T-helper 1 cell treated with Interleukin-12 subunit alpha and Interleukin-12 subunit beta and Interleukin-4 antibody, amounts not matched to agents 30 μg/mL and 1 μg/mL, for 36 hours (primary cell): ENCODE results near the gene KIF5A.

Source experiments
- H3K27ac Mint-ChIP-seq: one replicate; pipeline ENCODE4 v1.8.0; 2021; ENCODE audit warnings: mild to moderate bottlenecking, mixed read lengths
- H3K27me3 Mint-ChIP-seq: one replicate; pipeline ENCODE4 v1.8.0; 2021; ENCODE audit warnings: low read depth, mixed read lengths
- H3K36me3 Mint-ChIP-seq: one replicate; pipeline ENCODE4 v1.8.0; 2021; ENCODE audit warnings: low read depth, mixed read lengths
- H3K4me1 Mint-ChIP-seq: one replicate; pipeline ENCODE4 v1.8.0; 2021; ENCODE audit warnings: low read depth, mixed read lengths
- H3K4me3 Mint-ChIP-seq: one replicate; pipeline ENCODE4 v1.8.0; 2021; ENCODE audit warnings: mild to moderate bottlenecking, moderate library complexity, mixed read lengths
- H3K9me3 Mint-ChIP-seq: one replicate; pipeline ENCODE4 v1.8.0; 2021; ENCODE audit warnings: mixed read lengths

Gene KIF5A

DNA sequence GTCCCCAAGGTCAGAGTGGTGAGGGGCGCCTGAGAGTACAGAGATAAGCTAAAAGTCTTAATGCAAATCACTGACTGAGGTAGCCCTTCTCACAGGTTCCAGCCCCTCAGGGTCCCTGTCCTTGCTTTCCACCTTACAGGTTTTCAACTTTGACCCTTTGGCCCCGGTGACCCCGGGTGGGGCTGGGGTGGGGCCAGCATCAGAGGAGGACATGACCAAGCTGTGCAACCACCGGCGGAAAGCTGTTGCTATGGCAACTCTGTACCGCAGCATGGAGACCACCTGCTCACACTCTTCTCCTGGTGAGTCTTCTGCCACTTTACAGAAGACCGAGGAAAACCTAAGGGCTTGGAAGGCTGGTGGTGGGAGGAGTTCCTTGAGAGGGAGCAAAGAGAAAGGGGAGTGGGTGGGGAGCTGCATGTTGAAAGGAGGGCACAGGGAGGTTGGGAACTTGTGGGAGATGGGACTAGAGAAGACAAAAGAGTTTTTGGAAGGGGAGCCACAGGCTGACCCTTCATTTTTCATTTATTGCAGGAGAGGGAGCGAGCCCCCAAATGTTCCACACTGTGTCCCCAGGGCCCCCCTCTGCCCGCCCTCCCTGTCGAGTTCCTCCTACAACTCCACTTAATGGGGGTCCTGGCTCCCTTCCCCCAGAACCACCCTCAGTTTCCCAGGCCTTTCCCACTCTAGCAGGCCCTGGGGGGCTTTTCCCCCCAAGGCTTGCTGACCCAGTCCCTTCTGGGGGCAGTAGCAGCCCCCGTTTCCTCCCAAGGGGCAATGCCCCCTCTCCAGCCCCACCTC, 24.8 kb upstream of the KIF5A start:
- Mint-ChIP-seq H3K9me3 (no peaks in the 10 kb centered on the region), H3K36me3 (peaks cover 33% of the 10 kb centered on the region), H3K27ac (no peak overlapping the region), H3K27me3 (no peaks in the 10 kb centered on the region), H3K4me3 (peak overlapping the region; percentile 96), H3K4me1 (peaks cover 39% of the 10 kb centered on the region)

DNA sequence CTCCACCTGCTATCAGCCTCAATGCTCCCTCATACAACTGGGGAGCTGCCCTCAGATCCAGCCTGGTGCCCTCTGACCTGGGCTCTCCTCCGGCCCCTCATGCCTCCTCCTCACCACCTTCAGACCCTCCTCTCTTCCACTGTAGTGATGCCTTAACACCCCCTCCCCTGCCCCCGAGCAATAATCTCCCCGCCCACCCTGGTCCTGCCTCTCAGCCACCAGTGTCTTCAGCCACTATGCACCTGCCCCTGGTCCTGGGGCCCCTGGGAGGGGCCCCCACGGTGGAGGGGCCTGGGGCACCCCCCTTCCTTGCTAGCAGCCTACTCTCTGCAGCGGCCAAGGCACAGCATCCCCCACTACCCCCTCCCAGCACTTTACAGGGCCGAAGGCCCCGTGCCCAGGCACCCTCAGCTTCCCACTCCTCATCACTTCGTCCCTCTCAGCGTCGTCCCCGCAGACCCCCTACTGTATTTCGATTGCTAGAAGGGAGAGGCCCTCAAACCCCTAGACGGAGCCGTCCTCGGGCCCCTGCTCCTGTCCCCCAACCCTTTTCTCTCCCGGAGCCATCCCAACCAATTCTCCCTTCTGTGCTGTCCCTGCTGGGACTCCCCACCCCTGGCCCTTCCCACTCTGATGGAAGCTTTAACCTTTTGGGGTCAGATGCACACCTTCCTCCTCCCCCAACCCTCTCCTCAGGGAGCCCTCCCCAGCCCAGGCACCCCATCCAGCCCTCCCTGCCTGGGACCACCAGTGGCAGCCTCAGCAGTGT, 24.0 kb upstream of the KIF5A start:
- Mint-ChIP-seq H3K27ac (no peak overlapping the region), H3K4me1 (peaks cover 37% of the 10 kb centered on the region), H3K4me3 (no peak overlapping the region), H3K36me3 (peaks cover 39% of the 10 kb centered on the region), H3K27me3 (no peaks in the 10 kb centered on the region), H3K9me3 (no peaks in the 10 kb centered on the region)

DNA sequence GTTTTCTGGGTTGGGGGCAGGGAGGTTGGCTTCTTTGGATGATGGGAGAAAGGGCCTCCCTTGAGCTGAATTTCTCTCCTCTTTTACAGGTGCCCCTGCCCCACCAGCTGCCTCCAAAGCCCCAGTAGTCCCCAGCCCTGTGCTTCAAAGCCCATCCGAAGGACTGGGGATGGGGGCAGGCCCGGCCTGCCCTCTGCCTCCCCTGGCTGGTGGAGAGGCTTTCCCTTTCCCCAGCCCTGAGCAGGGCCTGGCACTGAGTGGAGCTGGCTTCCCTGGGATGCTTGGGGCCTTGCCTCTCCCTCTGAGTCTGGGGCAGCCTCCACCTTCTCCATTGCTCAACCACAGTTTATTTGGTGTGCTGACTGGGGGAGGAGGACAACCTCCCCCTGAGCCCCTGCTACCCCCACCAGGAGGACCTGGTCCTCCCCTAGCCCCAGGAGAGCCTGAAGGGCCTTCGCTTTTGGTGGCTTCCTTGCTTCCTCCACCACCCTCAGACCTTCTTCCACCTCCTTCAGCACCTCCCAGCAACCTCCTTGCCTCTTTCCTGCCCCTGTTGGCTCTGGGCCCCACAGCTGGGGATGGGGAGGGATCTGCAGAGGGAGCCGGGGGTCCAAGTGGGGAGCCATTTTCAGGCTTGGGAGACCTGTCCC, 23.2 kb upstream of the KIF5A start:
- H3K36me3 Mint-ChIP-seq: peaks cover 40% of the 10 kb centered on the region
- H3K4me1 Mint-ChIP-seq: peaks cover 30% of the 10 kb centered on the region
- no peak overlapping the region for H3K27ac Mint-ChIP-seq
- H3K27me3 Mint-ChIP-seq: no peaks in the 10 kb centered on the region
- H3K9me3 Mint-ChIP-seq: no peaks in the 10 kb centered on the region
- H3K4me3 Mint-ChIP-seq: no peak overlapping the region

DNA sequence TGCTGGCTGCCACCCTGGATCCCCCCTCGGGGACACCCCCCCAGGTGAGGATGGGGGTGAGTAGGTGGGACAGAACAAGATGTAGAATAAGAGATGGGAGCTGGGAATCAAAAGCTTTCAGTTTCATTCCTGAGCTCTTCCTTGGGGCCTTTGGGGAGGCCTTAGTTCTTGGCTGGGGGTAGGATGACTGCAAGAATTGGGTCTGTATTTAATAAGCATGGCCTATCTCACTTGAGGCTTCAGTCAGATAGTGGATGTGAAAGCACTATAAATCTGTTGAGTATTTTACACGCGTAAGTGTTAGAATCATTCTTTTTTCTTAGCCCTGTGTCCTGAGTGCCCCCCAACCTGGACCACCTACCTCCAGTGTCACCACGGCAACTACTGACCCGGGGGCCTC, 22.7 kb upstream of the KIF5A start:
- Mint-ChIP-seq H3K36me3 (peaks cover 43% of the 10 kb centered on the region), H3K27ac (no peak overlapping the region), H3K9me3 (no peaks in the 10 kb centered on the region), H3K4me3 (no peak overlapping the region), H3K4me1 (peaks cover 25% of the 10 kb centered on the region), H3K27me3 (no peaks in the 10 kb centered on the region)

DNA sequence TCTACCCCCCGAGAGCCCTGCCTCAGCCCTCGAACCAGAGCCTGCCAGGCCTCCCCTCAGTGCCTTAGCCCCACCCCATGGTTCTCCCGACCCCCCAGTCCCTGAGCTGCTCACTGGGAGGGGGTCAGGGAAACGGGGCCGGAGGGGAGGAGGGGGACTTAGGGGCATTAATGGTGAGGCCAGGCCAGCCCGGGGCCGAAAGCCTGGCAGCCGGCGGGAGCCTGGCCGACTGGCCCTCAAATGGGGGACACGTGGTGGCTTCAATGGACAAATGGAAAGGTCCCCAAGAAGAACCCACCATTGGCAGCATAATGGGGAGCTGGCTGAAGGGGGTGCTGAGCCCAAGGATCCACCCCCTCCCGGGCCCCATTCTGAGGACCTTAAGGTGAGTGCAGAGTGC, 21.7 kb upstream of the KIF5A start:
- Mint-ChIP-seq H3K36me3 (peaks cover 48% of the 10 kb centered on the region), H3K4me1 (peaks cover 22% of the 10 kb centered on the region), H3K4me3 (no peak overlapping the region), H3K9me3 (no peaks in the 10 kb centered on the region), H3K27me3 (no peaks in the 10 kb centered on the region), H3K27ac (no peak overlapping the region)

DNA sequence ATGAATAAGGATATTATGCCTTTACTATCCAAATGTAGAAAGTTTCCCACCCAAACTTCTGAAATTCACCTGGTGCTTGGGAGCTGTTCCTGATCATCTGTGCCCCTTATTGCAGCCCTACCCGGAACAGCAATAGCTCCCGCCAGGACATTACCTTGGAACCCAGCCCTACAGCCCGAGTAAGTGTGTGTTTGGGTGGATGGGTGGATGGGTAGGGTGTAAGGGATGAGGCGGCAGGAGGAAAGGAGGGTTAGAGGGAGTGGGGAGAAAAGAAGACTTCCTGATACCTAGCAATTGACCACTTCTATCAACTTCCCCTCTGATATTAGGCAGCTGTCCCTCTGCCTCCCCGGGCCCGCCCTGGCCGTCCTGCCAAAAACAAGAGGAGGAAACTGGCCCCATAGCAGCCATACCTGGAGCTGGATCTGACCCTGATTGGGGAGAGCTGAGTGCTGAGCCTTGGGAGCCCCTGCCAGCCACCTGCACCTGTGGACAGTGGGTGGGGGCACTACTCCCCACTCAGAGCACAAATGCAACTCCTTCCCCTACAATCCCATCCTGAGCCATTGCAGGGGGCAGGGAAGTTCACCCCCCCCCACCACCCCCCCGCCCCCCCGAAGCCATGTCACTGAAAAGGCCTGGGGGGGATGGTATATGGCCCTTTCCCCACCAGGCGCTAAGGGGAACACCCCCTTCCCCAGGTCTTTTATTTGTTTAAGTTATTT, 20.9 kb upstream of the KIF5A start:
- no peaks in the 10 kb centered on the region for H3K27me3 Mint-ChIP-seq
- H3K4me1 Mint-ChIP-seq: peaks cover 14% of the 10 kb centered on the region
- no peaks in the 10 kb centered on the region for H3K9me3 Mint-ChIP-seq
- H3K27ac Mint-ChIP-seq: no peak overlapping the region
- H3K36me3 Mint-ChIP-seq: peaks cover 46% of the 10 kb centered on the region
- H3K4me3 Mint-ChIP-seq: no peak overlapping the region

DNA sequence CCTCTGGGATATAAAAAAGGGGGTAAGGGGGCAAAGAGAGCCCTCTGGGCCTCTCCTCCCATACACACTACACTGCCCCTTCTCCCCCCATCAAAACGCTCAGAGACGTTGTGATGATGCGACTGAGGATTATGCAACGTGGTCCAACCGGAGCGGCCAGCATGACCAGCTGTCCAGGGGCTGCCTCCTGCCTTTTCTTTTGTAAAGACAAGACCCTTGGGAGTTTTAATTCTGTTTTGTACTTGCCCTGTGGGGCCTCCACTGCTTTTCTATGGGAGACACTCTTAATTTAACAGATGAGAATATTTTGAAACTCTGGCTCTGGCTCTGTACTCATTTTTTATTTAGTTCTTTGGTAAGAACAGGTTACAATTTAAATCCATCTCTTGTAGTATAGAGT, 20.0 kb upstream of the KIF5A start:
- H3K36me3 Mint-ChIP-seq: peaks cover 47% of the 10 kb centered on the region

DNA sequence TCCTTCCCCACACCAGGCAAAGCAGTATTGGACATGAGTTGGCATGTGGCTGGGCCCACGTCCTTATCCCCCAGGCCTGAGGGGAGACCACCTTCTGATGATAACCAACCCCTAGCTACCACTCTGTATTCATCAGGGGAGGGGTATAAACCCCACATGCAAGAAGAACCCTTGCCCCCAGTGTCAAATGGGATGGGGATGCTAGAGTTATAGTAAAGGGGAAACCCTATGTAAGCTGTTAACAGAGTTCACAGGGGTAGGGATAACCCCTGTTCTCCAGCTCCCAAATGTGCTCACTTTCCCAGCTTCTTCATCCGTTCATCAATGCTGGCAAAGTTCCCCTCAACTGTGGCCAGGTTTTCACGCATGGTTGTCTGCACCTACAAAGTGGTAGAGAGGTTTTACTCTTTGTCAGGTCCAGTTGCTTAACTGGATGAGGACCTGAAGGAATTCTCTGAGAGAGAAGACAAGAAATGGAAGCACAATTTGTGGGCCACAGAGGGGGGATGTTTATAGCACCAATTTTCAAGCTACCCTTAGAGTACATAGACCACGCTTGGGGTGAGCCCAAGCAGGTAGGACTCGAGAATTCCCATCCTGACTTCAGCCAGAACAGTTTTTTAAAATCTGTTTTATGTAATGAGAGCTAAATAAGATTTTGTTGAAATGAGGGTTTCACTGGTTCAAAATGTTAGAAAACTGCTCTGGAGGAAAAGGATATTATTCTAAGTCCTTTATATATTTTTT, 19.3 kb upstream of the KIF5A start:
- Mint-ChIP-seq H3K9me3 (no peaks in the 10 kb centered on the region), H3K4me1 (peaks cover 6% of the 10 kb centered on the region), H3K27me3 (no peaks in the 10 kb centered on the region), H3K27ac (no peak overlapping the region), H3K4me3 (no peak overlapping the region), H3K36me3 (peaks cover 46% of the 10 kb centered on the region)

More for the DNA sequence above, 20.0 kb upstream of the KIF5A start:
- H3K27ac Mint-ChIP-seq: no peak overlapping the region
- no peaks in the 10 kb centered on the region for H3K9me3 Mint-ChIP-seq
- no peak overlapping the region for H3K4me3 Mint-ChIP-seq
- no peaks in the 10 kb centered on the region for H3K27me3 Mint-ChIP-seq
- peaks cover 7% of the 10 kb centered on the region for H3K4me1 Mint-ChIP-seq

DNA sequence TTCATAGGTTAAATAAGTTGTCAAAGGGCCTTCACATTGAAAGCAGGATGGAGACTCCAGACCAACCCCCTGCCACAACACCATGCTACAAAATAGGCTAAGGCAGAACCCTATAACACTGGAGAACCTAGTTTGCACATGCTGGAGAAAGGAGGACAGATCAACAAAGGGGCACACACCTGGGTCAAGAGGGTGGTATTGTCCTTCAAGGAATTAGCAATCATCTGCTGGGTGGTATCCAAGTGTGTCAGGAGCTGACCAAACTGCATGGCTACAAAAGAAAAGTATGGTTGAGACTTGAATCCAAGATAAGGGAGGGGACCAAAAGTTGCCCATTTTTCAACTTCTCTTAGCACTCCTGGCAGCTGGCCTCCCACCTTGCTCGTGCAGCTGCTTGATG, 18.0 kb upstream of the KIF5A start:
- no peak overlapping the region for H3K27ac Mint-ChIP-seq
- no peaks in the 10 kb centered on the region for H3K9me3 Mint-ChIP-seq
- H3K36me3 Mint-ChIP-seq: peaks cover 52% of the 10 kb centered on the region
- H3K4me3 Mint-ChIP-seq: no peak overlapping the region
- peaks cover 5% of the 10 kb centered on the region for H3K4me1 Mint-ChIP-seq
- no peaks in the 10 kb centered on the region for H3K27me3 Mint-ChIP-seq

DNA sequence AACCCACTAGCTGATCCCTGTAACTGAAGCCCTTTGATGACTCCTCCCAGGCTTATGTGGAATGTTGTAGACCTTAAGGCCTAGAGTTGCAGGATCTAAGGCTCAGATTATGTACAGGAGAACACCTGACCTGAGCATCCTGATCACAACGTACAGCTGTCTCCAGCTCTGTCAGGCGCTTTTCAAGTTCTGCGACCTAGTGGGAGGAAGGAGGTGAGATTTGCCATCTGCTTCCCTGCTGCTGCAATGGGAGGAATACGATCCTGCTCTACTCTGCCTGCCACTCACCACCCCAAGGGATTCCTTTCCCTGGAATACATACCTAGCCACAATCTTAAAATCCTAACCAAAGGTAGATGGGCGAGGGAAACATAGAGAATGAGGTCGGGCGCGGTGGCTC, 16.7 kb upstream of the KIF5A start:
- no peak overlapping the region for H3K4me3 Mint-ChIP-seq
- H3K27me3 Mint-ChIP-seq: no peaks in the 10 kb centered on the region
- H3K27ac Mint-ChIP-seq: no peak overlapping the region
- H3K36me3 Mint-ChIP-seq: peaks cover 47% of the 10 kb centered on the region
- peaks cover 8% of the 10 kb centered on the region for H3K4me1 Mint-ChIP-seq
- H3K9me3 Mint-ChIP-seq: no peaks in the 10 kb centered on the region

DNA sequence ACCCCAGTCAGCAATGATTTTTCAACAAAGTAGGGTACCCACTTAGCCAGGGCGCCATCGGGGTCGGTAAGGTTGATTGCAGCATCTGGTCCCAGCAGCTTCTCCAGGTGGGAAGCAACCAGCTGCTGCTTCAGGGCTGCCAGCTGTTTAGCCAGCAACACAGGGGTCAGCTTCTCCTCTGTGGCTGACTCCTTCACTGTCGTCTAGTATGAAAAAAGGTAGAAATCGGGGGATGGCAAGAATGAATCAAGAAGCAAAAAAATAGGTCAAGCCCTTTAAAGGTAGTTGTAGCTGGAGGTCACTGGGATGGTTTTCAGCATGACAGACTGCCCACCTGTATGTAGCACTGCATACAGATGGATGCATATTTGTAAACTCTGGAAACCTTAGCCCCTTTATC, 15.6 kb upstream of the KIF5A start:
- Mint-ChIP-seq H3K4me1 (peaks cover 5% of the 10 kb centered on the region), H3K27ac (no peak overlapping the region)

DNA sequence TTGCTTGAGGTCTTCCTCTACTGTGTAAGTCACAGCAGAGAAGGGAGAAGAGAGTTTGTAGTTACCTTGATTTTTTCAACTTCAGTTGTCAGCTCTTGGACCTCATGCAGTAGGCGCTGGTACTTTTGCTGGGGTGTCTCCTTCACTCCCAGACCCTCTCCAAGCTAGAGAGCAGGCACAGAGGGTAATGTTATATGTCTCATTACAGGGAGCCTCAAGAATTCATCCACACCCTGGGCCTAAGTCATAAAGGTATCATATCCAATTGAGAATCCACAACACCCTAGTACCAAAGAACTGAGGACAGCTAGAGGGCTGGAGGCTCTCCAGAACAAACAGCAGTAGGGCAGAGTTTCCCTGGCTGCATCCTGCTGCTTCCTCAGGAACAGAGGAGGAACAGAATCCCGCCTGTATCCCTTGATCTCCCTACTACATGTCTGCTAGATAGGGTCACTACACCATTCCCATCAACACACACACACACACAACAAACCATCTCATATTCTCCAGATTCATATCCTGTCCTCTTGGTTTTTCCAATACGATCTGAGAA, 14.8 kb upstream of the KIF5A start:
- Mint-ChIP-seq H3K36me3 (peaks cover 38% of the 10 kb centered on the region), H3K4me3 (no peak overlapping the region), H3K4me1 (peaks cover 4% of the 10 kb centered on the region), H3K27me3 (no peaks in the 10 kb centered on the region), H3K9me3 (no peaks in the 10 kb centered on the region), H3K27ac (no peak overlapping the region)

More for the DNA sequence above, 15.6 kb upstream of the KIF5A start:
- Mint-ChIP-seq H3K27me3 (no peaks in the 10 kb centered on the region), H3K4me3 (no peak overlapping the region), H3K36me3 (peaks cover 45% of the 10 kb centered on the region), H3K9me3 (no peaks in the 10 kb centered on the region)

DNA sequence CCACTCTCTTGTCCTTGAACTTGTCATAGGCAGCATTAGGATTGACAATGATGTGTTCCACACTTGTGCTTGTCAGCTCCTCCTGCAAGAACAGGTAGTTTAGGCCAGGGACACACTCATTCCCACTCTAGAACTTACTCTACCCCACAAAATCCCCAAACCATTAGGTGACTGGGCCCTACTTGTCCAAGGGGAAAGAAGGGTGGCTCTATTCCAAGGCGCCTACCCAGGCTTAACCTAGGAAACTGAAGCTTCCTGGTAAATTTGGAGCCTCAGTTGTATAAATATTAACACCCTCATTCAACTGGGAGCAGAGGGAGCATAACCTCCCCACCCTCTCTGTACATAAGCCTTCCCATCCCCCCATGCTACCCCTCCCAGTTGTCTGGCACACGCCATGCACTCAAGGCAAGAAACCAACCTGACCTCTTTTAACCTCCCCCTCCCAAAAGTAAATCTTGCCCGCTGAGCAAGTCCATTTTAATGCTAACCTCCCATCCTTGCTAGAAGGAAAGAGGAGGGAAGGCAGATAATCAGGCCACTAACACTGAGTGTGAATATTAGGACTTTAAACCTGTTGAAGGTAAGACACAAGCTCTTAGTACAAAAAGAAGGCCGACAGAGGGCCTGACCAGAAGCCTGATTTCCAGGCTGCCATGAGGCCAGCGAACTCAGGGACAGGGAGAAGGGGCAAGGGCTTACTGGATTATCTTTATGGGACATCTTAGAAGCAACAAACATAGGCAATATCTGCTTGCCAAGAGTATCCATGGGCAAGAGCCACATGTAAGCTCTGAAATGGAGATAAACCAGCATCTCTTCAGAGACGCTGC, 13.9 kb upstream of the KIF5A start:
- Mint-ChIP-seq H3K27ac (no peak overlapping the region), H3K4me1 (peaks cover 6% of the 10 kb centered on the region), H3K36me3 (peaks cover 32% of the 10 kb centered on the region), H3K4me3 (no peak overlapping the region), H3K27me3 (no peaks in the 10 kb centered on the region), H3K9me3 (no peaks in the 10 kb centered on the region)
